IPS DF 4.7 (cell line): ENCODE results near the gene MTUS2.

ENCODE experiments used
- DNase-seq: peaks from one replicate; pipeline ENCODE4 v3.0.0-alpha.2; 2013; ENCODE audit warnings: low spot score; ENCODE audit errors: extremely low read depth

The MTUS2 gene

DNA sequence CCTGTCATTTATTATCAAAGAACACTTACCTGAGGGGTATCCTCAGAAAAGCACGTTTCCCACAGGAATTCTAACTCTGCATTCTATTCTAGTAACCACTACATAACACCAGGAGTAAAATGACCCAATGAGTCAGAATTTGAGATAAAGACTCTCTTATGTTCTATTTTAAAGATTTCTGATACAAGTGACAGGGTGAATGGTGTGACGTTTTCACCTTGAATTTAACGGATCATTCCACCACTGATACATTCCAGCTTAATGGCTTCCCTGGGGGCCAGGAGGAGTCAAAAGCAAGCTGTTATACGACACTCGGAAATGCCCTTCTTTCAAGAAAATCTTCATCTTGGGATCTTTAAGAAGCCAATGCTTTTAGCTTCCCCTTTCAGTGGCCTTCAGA lies 720.2 kb downstream of the MTUS2 start:
- DNase-seq, result no peak

DNA sequence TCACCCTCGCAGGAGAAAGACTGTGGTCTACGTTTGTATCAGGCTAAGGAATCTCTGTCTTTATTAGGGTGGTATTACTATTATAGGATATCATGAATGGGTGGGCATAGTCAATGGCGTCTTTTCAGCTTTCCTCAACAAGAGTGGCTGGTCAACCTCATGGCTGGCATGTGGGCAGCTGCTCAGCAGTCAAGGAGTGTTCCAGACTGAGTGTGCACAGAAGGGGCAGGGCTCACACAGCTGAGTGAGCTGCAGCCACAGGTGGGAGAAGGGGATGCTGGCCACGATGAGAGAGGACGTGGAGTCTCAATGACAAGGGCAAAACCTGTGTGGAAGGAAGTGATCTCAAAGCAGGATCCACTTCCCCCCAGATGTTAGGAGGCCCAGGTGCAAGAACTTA lies 720.7 kb downstream of the MTUS2 start:
- DNase-seq, result no peak

DNA sequence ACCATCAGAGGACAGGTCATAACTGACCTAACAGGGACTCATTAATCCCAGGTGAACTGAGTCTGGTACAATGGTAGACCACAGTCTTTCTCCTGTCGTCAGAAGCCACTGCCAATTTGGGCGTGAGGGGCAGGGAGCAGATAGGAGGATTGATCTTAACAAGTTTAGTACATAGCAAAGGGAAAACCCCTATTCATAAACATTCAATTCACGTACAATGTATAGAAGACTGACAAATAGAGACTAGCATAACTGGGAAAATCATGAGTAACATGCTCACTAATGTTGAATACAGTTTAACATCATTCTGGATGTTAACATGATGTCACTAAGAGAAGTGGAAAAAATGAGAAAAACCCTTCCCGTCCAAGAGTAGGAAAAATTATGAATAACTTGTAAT lies 721.3 kb downstream of the MTUS2 start:
- DNase-seq, result no peak

DNA sequence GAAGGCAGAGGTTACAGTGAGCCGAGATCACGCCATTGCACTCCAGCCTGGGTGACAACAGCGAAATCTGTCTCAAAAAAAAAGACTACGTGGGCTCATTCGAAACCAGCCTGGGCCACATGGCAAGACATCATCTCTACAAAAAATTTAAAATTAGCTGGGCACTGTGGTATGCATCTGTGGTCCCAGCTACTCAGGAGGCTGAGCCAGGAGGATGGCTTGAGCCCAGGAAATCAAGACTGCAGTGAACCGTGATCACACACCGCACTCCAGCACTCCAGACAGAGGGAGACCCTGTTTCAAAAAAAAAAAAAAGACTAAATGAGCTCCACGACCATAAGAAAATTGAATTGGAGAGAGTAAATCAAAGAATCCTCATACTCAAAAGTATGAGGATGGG lies 722.2 kb downstream of the MTUS2 start:
- no peak for DNase-seq

DNA sequence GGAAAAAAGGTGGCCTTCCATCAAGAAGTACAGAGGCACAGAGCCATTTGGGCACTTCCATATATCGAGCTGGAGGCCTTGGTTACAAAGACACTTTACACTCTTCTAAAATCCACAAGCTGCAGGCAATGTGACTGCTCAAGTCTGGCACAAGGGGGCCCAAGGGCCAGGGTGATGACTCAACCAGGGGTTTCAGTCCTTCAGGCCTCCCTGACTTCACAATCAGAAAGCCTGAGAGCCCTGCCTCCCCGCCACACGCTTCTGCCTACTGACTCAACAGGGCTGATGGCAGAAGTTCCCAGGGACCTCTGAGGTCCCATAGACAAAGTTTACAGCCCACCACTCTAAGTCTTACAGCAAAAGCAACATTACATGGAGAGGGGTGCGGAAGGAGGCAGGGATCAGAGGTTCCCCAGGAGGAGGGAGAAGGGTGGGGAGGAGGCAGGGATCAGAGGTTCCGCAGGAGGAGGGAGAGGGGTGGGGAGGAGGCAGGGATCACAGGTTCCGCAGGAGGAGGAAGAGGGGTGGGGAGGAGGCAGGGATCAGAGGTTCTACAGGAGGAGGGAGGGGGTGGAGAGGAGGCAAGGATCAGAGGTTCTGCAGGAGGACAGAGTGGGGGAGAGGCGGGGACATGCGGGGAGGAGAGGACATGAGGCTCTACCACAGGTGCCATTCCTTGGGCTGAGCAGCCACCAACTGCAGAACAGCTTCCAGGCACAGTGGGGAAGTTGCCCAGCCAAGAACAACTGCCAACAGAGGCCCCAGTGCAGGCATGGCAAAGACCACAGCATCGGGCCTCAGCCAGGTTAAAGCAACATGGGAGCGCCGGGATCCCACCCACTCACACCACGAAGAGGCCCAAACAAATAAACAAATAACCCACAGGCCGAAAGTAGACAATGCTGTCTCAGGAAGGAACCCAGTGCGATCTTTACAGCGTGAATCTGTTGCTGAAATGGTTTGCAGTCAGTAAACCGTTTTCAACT lies 723.4 kb downstream of the MTUS2 start:
- no peak for DNase-seq

DNA sequence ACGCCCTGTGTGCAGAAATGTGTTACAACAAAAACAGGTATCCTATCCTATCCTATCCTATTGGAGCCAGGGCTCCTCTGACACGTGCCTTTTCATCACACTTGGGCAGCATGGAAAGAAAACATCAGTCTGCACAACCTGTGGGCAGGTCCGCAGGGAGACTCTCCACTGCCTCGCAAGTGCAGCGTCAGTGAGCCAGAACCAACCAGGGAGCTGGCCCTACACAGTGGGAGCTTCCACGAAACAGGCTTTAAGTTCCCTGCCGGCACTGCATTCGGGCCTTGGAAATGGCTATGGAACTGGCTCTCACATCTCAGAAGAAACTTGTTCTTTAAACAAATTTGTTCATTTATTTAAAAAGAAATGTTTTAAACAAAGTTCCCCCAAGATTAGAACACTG lies 725.8 kb downstream of the MTUS2 start:
- DNase-seq, result no peak

DNA sequence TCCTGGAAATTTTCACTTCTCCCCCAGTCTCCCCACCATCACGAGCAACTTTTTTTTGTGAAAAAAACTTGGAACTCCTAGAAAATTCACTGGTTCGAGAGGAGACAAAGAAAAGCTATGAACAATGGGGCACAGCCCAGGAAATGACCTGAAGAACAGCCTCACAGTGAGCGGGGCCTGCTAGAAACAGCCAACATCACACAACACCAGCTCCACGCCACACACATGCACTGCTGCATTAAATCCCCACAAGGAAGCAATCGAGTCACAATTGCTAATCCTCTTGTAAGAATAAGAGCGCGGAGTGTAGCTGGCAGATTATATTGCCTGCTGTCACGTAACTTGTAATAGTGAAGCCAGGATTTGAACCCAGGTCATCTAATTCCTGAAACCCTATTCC lies 726.5 kb downstream of the MTUS2 start:
- no peak for DNase-seq

DNA sequence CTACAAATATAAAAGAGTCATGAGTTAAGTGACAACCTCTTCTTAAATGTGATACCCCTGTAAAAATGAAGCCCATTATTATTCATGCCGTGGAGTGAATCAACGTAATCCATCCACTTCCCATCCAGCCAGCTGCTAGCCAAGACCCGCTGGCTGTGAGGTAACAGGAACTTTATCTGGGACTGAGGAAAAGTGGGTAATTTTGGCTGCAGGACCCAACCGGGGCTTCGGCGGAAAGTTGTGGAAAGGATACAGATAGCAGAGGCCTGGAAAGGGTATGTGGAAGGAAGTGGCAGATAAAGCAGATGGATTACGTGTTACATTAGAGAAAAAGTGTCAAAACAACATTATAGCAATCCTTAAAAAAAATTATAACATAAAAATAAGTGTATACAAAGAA lies 727.0 kb downstream of the MTUS2 start:
- no peak for DNase-seq

DNA sequence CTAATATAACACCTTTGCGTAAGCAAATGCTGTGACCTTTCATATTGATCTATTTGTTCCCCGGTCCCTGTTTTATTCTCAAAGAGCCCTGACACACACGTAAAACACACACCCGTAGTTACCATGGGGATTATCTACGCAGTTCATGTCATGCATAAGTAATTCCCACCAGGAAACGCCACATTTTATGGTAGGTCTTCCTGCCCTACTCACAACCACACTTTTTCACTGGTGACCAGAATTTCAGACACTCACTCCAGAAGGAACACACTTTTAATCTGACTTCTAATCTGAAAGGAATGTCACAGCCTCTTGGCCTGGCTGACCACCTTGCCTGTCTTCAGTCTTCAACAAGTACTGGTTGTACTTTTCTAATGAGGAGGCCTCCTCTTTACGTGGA lies 728.6 kb downstream of the MTUS2 start:
- no peak for DNase-seq

DNA sequence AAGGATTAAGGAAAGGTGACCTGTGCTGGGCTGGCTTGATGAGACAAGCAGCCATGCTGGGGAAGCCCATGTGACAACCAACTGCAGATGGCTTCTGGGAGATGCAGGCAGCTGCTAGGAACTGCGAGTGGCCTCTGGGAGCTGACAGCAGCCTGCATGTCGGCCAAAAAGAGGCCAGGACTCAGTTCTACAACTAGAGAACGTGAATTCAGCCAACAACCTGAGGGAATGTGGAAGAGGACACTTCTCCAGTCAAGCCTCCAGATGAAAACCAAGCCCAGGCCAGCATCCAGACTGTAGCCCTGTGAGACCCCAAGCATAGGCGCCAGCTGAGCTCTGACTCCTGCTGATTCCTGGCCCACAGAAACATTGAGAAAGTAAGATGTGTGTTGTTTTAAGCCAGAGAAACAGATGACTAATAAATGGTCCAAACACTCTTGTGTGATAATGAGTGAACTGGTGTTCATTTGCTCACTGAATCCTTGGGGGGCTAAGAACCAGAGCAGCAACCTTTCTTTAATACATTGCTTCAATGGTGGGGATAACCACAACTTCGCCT lies 730.4 kb downstream of the MTUS2 start:
- DNase-seq, result no peak

DNA sequence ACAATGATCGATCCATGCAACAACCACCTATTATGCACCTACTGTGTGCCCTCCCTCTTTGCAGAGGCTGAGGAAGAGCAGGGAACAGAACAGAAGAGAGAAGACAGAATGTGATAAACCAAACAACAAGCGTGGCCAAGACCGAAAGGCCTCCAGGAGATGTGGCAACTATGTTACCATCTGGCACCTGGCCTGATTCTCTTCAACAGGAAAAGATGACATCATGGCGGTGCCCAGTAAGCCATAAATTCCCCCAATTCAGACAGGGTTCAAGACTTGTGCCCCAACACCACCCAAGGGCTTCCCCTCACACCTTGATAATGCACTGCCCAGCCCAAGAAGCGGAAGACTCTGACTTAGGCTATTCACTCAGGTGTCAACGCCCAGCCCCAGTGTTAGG lies 731.1 kb downstream of the MTUS2 start:
- no peak for DNase-seq
